HL-60/S4 treated with phorbol 12-myristate 13-acetate at 8.2 ng/mL for 4 days and 3 days (cell line): ENCODE measurements around the gene GLRX5.
"Not testable (repeated sequence)": the region's sequence is repeated elsewhere in the genome, so short reads cannot be mapped to it uniquely, and the experiment has no call there.

Experiments
- in situ Hi-C: fragments of 300-500 bp; cut with MboI; formaldehyde crosslinking; loops from 2 replicates; pipeline ENCODE4 v1.15.0; 2022; ENCODE audit warnings: low sequenced_read_pairs

Gene GLRX5

GRCh38 chr14:95549656-95550585 is 15.1 kb downstream of the GLRX5 start:
- in situ Hi-C loops, result no loop called here

GRCh38 chr14:95551435-95551834 is 16.6 kb downstream of the GLRX5 start:
- in situ Hi-C loops, result no loop called here

- in situ Hi-C loops, result no loop called here
Measured at GRCh38 chr14:95553141-95553540, 18.3 kb downstream of the GLRX5 start.

- in situ Hi-C loops, result no loop called here
Measured at GRCh38 chr14:95555053-95555452, 20.2 kb downstream of the GLRX5 start.

- in situ Hi-C loops, result no loop called here
Measured at GRCh38 chr14:95557291-95557690, 22.4 kb downstream of the GLRX5 start.

GRCh38 chr14:95557832-95558231 is 23.0 kb downstream of the GLRX5 start:
- in situ Hi-C loops, result no loop called here

GRCh38 chr14:95559203-95559602 is 24.4 kb downstream of the GLRX5 start:
- in situ Hi-C loops, result no loop called here

DNA sequence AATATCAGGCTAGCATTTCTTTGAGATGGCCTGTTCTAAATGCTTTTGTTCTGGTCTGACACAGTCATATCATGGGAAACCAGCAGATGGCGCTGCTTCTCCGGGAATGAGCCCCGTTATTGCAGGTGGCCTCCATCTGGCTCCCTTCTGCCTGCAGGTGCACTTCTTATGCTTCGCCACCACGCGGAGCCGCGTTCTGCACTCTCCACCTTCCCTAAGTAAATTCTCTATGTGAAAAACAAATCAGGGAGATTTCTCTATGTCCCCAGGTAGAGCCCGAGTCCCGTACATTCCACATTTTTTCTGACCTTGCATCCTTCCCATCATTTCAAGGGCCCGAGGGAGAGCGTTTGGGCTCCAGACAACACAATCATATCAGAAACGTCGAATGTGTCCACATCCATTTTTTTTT is 26.2 kb downstream of the GLRX5 start:
- in situ Hi-C loops, result no loop called here

DNA sequence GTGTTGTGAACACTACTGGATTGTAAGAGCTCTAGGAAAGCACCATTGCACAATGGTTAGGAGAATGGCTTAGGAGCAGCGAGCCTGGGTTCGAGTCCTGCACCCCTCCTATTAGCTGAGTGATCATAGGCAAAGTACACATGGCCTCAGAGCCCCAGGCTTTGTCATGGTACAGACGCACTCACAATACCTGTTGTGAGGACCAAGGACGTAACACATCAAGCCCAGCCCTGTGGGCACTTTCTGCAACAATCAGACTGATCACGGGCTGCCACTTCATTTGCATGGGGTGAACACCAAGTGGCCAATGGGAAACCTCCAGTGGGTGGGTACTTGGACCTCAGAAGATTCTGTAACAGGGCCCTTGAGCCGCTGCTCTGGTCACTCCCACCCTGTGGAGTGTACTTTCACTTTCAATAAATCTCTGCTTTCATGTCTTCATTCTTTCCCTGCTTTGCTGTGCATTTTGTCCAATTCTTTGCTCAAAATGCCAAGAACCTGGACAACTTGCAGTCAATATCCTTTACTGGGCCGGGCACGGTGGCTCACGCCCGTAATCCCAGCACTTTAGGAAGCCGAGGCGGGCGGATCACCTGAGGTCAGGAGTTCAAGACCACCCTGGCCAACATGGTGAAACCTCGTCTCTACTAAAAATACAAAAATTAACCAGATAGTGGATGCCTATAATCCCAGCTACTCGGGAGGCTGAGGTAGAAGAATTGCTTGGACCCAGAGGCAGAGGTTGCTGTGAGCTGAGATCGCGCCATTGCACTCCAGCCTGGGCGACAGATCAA is 28.2 kb downstream of the GLRX5 start:
- in situ Hi-C loops, result no loop called here

- in situ Hi-C loops, result no loop called here
Measured at GRCh38 chr14:95564060-95564459, 29.2 kb downstream of the GLRX5 start.

DNA sequence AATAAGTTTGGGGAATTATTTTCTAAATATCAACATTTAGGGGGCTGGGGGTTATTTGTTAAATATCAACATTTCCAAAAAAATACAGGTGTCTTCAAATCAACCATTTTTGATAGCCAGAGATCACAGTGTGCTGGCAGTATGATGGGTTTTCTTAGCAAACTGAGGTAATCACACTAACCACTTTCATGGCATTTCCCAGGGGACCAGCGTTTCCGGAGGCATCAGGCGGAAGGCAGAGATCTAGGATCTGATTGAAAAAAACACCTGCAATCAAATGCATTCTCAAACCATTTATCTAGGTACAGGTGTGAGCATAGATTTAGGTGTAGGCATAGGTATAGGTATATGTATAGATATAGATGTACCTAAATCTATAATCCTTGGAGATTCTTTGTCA is 34.6 kb downstream of the GLRX5 start:
- in situ Hi-C loops, result no loop called here

DNA sequence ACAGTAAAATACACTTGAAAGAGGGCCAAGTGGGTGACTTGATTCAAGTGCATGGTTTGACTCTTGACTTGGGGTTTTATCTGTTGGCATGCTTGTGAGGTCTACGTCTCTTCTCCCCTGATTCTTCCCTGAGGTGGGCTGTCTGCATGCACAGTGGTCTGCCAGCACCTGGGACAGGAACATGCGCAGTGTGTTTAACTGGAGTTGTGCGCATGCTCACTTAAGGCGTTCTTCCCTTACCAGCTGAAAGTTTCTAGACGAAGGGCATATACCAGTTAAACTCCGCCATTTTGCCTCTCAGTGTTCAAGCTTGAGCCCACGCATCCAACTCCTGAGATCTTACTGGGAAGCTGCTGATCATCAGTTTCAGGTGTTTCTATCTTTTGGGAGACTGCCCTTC is 38.5 kb downstream of the GLRX5 start:
- in situ Hi-C loops, result no loop called here

DNA sequence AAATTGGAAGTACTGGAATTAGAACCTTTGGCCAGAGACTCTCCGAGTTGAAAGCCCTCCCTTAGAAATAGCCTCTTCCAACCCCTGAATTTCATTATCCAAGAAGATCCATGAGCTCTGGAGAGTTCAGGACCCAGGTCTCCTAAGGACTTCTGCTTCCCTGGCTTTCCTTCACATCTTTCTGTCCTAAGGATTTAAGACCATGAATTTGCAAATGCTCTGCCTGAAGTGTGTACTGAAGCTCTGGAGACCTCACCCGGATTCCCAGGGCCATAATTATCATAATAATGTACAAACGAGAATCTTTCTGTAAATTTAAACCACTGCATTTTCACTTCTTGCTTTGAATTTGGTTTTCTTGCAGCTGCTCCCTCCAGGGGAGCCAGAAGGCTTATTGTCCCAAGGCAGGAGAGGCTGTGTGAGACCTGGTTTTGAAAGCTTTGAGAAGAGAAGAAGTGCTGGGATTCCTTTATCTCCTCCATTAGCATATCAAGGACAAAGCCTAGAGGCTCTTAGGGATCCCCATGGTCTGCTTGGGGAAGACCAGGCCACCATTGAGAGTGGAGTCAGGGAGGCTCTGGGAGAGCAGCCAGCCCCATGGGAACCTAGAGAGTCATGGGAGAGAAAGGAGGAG is 41.1 kb downstream of the GLRX5 start:
- in situ Hi-C loops, result no loop called here

GRCh38 chr14:95577067-95577800 is 42.4 kb downstream of the GLRX5 start:
- in situ Hi-C loops, result no loop called here

- in situ Hi-C loops, result no loop called here
Measured at GRCh38 chr14:95577870-95578269, 43.0 kb downstream of the GLRX5 start.

DNA sequence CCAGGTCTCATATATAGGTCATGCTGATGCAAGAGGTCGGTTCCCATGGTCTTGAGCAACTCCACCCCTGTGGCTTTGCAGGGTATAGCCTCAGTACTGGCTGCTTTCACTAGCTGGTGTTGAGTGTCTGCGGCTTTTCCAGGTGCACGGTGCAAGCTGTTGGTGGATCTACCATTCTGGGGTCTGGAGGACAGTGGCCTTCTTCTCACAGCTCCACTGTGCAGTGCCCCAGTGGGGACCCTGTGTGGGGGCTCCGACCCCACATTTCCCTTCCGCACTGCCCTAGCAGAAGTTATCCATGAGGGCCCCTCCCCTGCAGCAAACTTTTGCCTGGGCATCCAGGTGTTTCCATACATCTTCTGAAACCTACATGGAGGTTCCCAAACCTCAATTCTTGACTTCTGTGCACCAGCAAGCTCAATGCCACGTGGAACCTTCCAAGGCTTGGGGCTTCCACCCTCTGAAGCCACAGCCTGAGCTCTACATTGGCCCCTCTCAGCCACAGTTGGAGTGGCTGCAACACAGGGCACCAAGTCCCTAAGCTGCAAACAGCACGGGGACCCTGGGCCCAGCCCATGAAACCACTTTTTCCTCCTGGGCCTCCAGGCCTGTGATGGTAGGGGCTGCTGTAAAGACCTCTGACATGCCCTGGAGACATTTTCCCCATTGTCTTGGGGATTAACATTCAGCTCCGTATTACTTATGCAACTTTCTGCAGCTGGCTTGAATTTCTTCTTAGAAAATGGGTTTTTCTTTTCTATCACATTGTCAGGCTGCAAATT is 49.2 kb downstream of the GLRX5 start:
- in situ Hi-C loops, result not testable (repeated sequence)

- in situ Hi-C loops, result no loop called here
Measured at GRCh38 chr14:95585953-95586620, 51.2 kb downstream of the GLRX5 start.

DNA sequence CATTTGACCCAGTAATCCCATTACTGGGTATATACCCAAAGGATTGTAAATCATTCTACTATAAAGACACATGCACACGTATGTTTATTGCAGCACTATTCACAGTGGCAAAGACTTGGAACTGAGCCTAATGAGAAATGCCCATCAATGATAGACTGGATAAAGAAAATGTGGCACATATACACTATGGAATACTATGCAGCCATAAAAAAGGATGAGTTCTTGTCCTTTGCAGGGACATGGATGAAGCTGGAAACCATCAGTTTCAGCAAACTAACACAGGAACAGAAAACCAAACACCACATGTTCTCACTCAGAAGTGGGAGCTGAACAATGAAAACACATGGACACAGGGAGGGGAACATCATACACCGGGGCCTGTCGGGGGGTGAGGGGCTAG is 56.3 kb downstream of the GLRX5 start:
- in situ Hi-C loops, result not testable (repeated sequence)
